Inflammatory macrophage treated with lipopolysaccharide for 1 hour (primary cell): ENCODE measurements around the gene ABCG4.
A peak's percentile ranks its signal among the peaks of the same experiment; 100 is the strongest.
"Not testable (repeated sequence)": the region's sequence is repeated elsewhere in the genome, so short reads cannot be mapped to it uniquely, and the experiment has no call there.

ENCODE experiments used
- DNase-seq, 2 donors: peaks; one replicate each; pipeline ENCODE4 v3.0.0-alpha.2; 2020 to 2022

Gene ABCG4

GRCh38 chr11:119185981-119186634 lies 37.3 kb downstream of the ABCG4 start:
- no peak for DNase-seq

- DNase-seq = no peak
Measured at GRCh38 chr11:119187123-119187892, 38.5 kb downstream of the ABCG4 start.

DNA sequence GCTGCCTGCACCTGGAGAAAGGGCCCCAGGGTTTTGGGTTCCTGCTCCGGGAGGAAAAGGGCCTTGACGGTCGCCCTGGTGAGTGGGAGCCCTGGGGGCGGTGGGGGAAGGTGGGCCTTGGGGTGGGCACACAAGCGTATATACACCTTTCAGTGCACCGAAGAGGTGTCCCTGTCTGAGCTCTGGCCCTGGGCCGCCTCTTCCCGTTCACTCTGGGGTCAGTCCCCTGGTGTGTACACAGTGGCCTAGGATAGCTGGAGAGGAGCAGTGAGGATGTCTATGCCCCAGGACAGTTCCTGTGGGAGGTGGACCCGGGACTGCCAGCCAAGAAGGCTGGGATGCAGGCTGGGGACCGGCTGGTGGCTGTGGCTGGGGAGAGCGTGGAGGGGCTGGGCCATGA lies 39.2 kb downstream of the ABCG4 start:
- DNase-seq = no peak

GRCh38 chr11:119188887-119189286 lies 40.0 kb downstream of the ABCG4 start:
- no peak for DNase-seq

DNA sequence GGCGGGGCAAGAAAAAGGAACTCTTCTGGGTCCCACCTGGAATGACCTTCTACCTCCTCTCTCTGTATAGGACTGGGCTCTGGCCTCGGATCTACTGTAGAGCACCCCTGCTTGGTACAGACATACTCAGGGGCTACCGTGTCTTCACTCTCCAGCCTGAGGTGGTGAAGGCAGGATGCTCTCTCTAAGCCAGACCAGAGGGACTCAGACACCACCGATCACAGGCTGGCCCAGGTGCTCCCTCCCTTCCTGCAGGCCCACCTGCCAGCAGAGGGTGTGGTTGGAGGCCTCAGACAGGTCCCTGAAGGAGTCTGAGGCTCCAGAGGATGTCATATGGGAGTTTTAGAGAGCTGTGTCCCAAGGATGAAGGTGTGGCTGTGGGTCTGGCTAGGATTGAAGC lies 40.5 kb downstream of the ABCG4 start:
- DNase-seq = no peak

- DNase-seq = no peak
Measured at GRCh38 chr11:119190531-119190930, 41.7 kb downstream of the ABCG4 start.

DNA sequence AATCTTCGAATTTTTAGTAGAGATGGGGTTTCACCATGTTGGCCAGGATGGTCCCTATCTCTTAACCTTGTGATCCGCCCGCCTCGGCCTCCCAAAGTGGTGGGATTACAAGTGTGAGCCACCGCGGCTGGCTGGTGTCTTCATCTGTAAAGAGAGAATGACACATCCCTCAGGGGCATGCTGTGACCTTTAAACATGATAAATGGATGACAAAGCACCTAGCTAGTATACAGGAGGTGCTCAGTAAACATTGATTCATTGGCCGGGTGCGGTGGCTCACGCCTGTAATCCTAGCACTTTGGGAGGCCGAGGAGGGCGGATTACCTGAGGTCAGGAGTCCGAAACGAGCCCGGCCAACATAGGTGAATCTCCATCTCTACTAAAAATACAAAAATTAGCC lies 42.4 kb downstream of the ABCG4 start:
- DNase-seq = not testable (repeated sequence)

DNA sequence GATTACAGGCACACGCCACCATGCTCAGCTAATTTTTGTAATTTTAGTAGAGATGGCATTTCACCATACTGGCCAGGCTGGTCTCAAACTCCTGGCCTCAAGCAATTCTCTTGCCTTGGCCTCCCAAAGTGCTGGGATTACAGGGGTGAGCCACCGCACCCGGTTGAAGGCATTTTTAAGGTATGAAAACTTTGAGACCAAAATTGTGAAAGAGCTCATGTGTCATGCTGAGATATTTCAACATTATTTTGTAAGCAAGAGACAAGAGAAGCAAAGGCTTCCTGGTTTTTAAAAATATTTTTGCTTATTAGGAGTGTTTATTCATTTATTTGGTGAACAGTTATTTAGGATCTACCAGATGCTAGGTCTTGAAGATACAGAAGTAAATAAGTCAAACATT lies 43.3 kb downstream of the ABCG4 start:
- peak; percentile 70 to 84 for DNase-seq

GRCh38 chr11:119193001-119193400 lies 44.1 kb downstream of the ABCG4 start:
- no peak for DNase-seq

DNA sequence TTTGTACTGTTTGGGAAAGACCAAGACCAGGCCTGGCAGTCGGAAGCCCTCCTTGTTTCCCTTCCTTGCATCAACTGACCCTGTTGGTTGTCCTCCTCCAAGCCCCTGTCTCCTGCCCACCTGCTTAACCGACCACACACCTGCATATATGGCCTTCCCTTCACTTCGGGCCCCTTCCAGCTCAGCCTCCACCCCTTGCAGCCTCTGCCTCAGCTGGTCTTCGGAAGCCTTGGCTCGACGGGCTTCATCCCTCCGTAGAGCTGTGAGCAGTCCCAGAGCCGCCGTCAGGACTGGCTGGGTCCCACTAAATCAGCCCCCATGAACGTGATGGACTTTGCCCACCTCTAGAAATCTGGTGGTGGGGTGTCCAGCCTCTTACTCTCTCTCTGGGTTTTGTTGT lies 44.8 kb downstream of the ABCG4 start:
- DNase-seq = no peak

GRCh38 chr11:119194811-119195440 lies 46.1 kb downstream of the ABCG4 start:
- peak; percentile 36 to 56 for DNase-seq

- DNase-seq = peak in 1 of 2 donors; percentile 22
Measured at GRCh38 chr11:119195680-119196079, 46.8 kb downstream of the ABCG4 start.

DNA sequence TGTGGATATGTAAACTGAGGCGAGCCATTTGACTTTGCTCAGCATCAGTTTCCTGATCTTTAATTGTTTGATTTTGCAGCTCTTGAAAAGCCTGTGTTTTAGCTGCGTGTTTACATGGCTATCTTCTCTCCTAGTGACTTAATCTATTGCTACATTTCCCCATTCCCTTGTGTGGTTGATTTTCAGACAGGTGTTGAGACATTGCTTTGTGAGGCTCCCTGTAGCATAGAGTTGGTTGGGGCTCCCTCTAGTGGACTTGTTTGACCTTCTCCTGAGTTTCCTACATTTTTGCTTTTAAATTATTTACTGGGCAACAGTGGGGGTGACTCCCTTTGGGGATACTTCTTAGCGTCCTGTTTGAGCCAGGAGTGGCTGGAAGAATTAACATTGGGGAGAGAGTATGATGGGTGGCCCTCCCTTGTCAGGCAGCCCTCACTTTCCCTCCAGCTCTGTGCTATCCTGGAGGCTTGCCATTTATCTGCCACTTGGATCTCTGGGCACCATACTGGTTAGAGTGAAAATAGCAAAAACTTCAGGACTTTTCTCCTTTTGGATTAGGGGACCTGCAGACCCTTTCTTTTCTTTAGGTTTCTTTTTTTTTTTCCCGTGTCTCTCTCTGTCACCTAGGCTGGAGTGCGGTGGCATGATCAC lies 48.1 kb downstream of the ABCG4 start:
- peak; percentile 80 to 94 for DNase-seq

- no peak for DNase-seq
Measured at GRCh38 chr11:119198925-119199324, 50.1 kb downstream of the ABCG4 start.

DNA sequence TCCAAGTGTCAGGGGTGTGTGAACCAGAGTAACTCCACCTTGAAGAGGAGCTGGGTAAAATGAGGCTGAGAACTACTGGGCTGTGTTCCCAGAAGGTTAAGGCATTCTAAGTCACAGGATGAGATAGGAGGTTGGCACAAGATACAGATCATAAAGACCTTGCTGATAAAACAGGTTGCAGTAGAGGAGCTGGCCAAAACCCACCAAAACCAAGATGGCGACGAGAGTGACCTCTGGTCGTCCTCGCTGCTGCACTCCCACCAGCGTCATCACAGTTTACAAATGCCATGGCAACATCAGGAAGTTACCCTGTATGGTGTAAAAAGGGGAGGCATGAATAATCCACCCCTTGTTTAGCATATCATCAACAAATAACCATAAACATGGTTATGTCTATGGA lies 52.4 kb downstream of the ABCG4 start:
- DNase-seq = not testable (repeated sequence)

- no peak for DNase-seq
Measured at GRCh38 chr11:119202554-119202953, 53.7 kb downstream of the ABCG4 start.

DNA sequence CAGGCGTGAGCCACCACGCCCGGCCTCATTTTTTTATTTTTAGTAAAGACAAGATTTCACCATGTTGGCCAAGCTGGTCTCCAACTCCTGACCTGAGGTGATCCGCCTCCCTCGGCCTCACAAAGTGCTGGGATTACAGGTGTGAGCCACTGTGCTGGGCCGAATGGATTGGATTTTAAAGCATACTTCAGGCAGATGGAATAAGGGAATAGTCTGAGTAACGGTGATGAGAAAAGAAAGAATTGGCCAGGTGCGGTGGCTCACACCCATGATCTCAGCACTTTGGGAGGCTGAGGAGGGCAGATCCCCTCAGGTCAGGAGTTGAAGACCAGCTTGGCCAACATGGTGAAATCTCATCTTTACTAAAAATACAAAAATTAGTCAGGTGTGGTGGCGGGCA lies 55.2 kb downstream of the ABCG4 start:
- no peak for DNase-seq

DNA sequence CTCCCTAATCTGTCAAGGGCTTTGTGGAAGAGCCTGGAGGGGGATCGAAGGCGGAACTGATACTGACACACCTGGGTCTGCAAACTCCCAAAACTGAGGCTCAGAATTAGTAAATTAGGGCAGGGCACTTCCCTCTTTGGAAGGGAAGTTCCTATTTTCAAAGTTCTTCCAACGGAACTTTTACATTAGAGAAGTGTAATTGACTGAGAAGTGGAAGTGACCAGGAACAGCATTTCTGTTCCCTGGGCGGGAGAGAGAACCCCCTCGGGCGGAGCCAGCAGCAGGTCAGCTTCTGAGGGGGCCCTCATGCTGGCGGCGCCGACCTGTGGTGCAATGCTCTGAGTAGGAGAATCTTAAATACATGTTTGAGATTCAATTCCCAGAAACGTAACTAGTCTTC lies 56.2 kb downstream of the ABCG4 start:
- peak; percentile 69 to 71 for DNase-seq

GRCh38 chr11:119205574-119206510 lies 57.0 kb downstream of the ABCG4 start, which contains the start of gene CBL:
Gene CBL, plus strand, starts transcription at chr11:119206339. Its CDS starts 79 bp downstream, at chr11:119206418.
- DNase-seq = peak; percentile 87 to 99

- peak; percentile 62 to 66 for DNase-seq
Measured at GRCh38 chr11:119206511-119207414, 57.9 kb downstream of the ABCG4 start.

GRCh38 chr11:119207415-119207960 lies 58.6 kb downstream of the ABCG4 start:
- DNase-seq = peak; percentile 28 to 55
